ENCODE data around the gene NAMPT. TPM values are rescaled to one million over a fixed set of nuclear protein-coding genes. Genes with fewer than 3 reads are reported as not detected.

NAMPT gene
- total RNA-seq, 4 donors from 2014 or later, result 96.7 to 239 (median 189) TPM

DNA sequence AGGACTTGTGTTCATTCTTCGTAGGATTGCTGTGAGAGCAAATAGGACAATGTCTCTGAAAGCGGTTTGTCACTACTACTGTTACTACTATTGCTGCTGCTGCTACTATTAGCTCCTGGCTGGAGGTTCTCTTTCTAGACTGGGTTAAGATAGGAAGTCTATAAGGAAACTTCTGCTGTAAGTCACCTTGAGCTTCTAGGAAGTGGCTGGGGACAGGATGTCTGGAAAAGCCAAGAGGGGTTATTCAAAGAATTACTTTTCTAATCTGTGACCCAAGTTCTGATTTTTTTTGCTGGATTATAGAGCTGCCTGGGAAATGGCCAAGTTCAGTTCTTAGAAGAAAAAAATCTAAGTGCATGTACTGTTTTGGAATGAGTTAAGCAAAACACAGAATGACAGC, 62.2 kb downstream of the NAMPT start:
- Histone ChIP-seq H3K9me3 (no peaks in the 10 kb centered on the region), H3K4me3 (no peak overlapping the region), H3K4me1 (peaks cover 33% of the 10 kb centered on the region), H3K27ac (no peak overlapping the region), H3K27me3 (no peaks in the 10 kb centered on the region), H3K36me3 (no peaks in the 10 kb centered on the region)
- DNase-seq (ENCODE audit: low spot score in 2 of 2), result no peak
- WGBS, result 92% methylated on average over 2 of the region's 2 CpGs
- TF ChIP-seq POLR2A (IDR thresholded peaks at IDR 0.05) (no peak), EP300 (IDR thresholded peaks at IDR 0.05) (no peak), POLR2AphosphoS5 (IDR thresholded peaks at IDR 0.05) (no peak)
- TF ChIP-seq, protein P1, sequence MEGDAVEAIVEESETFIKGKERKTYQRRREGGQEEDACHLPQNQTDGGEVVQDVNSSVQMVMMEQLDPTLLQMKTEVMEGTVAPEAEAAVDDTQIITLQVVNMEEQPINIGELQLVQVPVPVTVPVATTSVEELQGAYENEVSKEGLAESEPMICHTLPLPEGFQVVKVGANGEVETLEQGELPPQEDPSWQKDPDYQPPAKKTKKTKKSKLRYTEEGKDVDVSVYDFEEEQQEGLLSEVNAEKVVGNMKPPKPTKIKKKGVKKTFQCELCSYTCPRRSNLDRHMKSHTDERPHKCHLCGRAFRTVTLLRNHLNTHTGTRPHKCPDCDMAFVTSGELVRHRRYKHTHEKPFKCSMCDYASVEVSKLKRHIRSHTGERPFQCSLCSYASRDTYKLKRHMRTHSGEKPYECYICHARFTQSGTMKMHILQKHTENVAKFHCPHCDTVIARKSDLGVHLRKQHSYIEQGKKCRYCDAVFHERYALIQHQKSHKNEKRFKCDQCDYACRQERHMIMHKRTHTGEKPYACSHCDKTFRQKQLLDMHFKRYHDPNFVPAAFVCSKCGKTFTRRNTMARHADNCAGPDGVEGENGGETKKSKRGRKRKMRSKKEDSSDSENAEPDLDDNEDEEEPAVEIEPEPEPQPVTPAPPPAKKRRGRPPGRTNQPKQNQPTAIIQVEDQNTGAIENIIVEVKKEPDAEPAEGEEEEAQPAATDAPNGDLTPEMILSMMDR (IDR thresholded peaks at IDR 0.05), result no peak

DNA sequence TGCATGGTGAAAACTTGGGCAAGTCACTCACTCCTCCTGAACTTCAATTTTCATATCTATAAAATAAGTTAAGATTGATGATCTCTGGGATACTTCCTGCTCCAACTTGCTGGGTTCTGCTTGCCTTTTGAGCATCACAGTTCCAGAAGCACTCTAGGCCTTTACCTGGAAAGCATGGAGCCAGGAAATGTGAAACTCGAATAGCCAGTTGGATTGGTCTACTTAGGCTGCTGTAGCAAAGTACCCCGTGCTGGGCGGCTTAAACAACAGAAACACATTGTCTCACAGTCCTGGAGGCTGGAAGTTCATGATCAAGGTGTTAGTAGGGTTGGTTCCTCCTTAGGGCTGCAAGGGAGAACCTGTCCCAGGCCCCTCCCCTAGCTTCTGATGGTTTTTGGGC, 64.5 kb downstream of the NAMPT start:
- peak in 1 of 3 donors; percentile 35 for TF ChIP-seq POLR2AphosphoS5 (IDR thresholded peaks at IDR 0.05)
- TF ChIP-seq, protein P1 (IDR thresholded peaks at IDR 0.05), result no peak
- peaks cover 52% of the 10 kb centered on the region for H3K4me1 ChIP-seq
- no peak overlapping the region for H3K4me3 ChIP-seq
- H3K36me3 ChIP-seq, result no peaks in the 10 kb centered on the region
- no peak for DNase-seq (ENCODE audit: low spot score in 2 of 2)
- no peaks in the 10 kb centered on the region for H3K9me3 ChIP-seq
- WGBS, result 56% methylated on average over 3 of the region's 3 CpGs
- H3K27me3 ChIP-seq, result no peaks in the 10 kb centered on the region
- peak overlapping the region; percentile 62 for H3K27ac ChIP-seq

DNA sequence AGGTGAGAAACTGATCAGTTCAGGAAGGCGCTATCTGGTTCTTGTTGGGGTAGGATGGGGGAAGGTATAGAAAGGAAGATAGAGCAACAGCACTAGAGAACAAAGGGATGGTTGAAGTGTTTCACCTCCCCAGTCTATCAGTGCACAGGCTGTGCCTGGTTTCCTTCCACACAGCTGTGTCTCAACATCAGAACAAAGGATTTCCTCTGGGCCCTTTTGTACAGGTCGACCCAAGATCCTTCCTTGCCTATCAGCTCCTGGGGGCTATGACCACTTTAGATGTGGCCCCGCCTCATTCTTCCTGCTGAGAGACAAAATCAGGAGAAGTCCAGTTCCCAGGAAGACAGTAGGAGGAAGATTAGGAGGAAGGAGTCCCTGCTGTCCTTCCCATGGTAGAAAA, 65.6 kb downstream of the NAMPT start:
- Histone ChIP-seq H3K27me3 (no peaks in the 10 kb centered on the region), H3K27ac (peak overlapping the region; percentile 89), H3K4me3 (no peak overlapping the region), H3K9me3 (no peaks in the 10 kb centered on the region), H3K4me1 (peaks cover 52% of the 10 kb centered on the region), H3K36me3 (no peaks in the 10 kb centered on the region)
- DNase-seq (ENCODE audit: low spot score in 2 of 2), result no peak
- 81% methylated on average over 3 of the region's 3 CpGs for WGBS
- TF ChIP-seq EP300 (IDR thresholded peaks at IDR 0.05) (no peak), POLR2AphosphoS5 (IDR thresholded peaks at IDR 0.05) (no peak), POLR2A (IDR thresholded peaks at IDR 0.05) (no peak)
- TF ChIP-seq, protein P1 (IDR thresholded peaks at IDR 0.05), result no peak

GRCh38 chr7:106218546-106218945, 66.2 kb downstream of the NAMPT start:
- 83% methylated on average over 3 of the region's 3 CpGs for WGBS
- no peak for DNase-seq (ENCODE audit: low spot score in 2 of 2)
- H3K4me3 ChIP-seq, result no peak overlapping the region
- H3K9me3 ChIP-seq, result no peaks in the 10 kb centered on the region
- no peaks in the 10 kb centered on the region for H3K27me3 ChIP-seq
- peaks cover 52% of the 10 kb centered on the region for H3K4me1 ChIP-seq
- TF ChIP-seq, protein P1 (IDR thresholded peaks at IDR 0.05), result no peak
- TF ChIP-seq EP300 (IDR thresholded peaks at IDR 0.05), result no peak
- no peak for TF ChIP-seq POLR2AphosphoS5 (IDR thresholded peaks at IDR 0.05)
- TF ChIP-seq POLR2A (IDR thresholded peaks at IDR 0.05), result no peak
- peak overlapping the region; percentile 89 for H3K27ac ChIP-seq
- no peaks in the 10 kb centered on the region for H3K36me3 ChIP-seq

- no peaks in the 10 kb centered on the region for H3K27me3 ChIP-seq
- peak; percentile 85 to 86 for DNase-seq (ENCODE audit: low spot score in 2 of 2)
- no peaks in the 10 kb centered on the region for H3K9me3 ChIP-seq
- peak overlapping the region; percentile 89 for H3K27ac ChIP-seq
- H3K4me3 ChIP-seq, result peak overlapping the region; percentile 10
- TF ChIP-seq, protein P1 (IDR thresholded peaks at IDR 0.05), result no peak
- TF ChIP-seq POLR2A (IDR thresholded peaks at IDR 0.05), result no peak
- peak in 2 of 3 donors; percentile 63 to 92 for TF ChIP-seq POLR2AphosphoS5 (IDR thresholded peaks at IDR 0.05)
- no peak for TF ChIP-seq EP300 (IDR thresholded peaks at IDR 0.05)
- no peaks in the 10 kb centered on the region for H3K36me3 ChIP-seq
- 23% methylated on average over 8 of the region's 8 CpGs for WGBS
- H3K4me1 ChIP-seq, result peaks cover 42% of the 10 kb centered on the region
Observed at GRCh38 chr7:106216923-106217542, 67.8 kb downstream of the NAMPT start.

Measured in suprapubic skin (tissue), 4 donors.